KMS-11 (cell line): ENCODE data around the gene PLEKHM2.

Experiments
- H2AFZ ChIP-seq: fragments of 200-600 bp; sonication (generic); 2 replicates; pipeline ENCODE4 v1.6.1; 2016; ENCODE audit warnings: antibody characterized with exemption, mixed run types, low read depth
- H3K27ac ChIP-seq: fragments of 200-600 bp; sonication (generic); 2 replicates; pipeline ENCODE4 v1.6.1; 2016; ENCODE audit warnings: mild to moderate bottlenecking, mixed run types
- H3K27me3 ChIP-seq: fragments of 200-600 bp; sonication (generic); 2 replicates; pipeline ENCODE4 v1.6.1; 2017; ENCODE audit warnings: mild to moderate bottlenecking, low read depth, mixed run types, moderate library complexity; ENCODE audit not compliant: insufficient read depth
- H3K36me3 ChIP-seq: fragments of 200-600 bp; sonication (generic); 2 replicates; pipeline ENCODE4 v1.6.1; 2017; ENCODE audit warnings: mild to moderate bottlenecking, mixed run types; ENCODE audit not compliant: insufficient read depth
- H3K4me1 ChIP-seq: fragments of 200-600 bp; sonication (generic); 2 replicates; pipeline ENCODE4 v1.6.1; 2016; ENCODE audit warnings: mild to moderate bottlenecking, low read depth, mixed run types; ENCODE audit not compliant: poor library complexity, severe bottlenecking
- H3K4me2 ChIP-seq: fragments of 200-600 bp; sonication (generic); 2 replicates; pipeline ENCODE4 v1.7.0; 2016; ENCODE audit warnings: mild to moderate bottlenecking, mixed run types
- H3K4me3 ChIP-seq: fragments of 200-600 bp; sonication (generic); IDR thresholded peaks from 2 replicates; pipeline ENCODE4 v1.6.1; 2017; ENCODE audit warnings: low read depth, low read length, mixed read lengths; ENCODE audit not compliant: insufficient read depth
- H3K79me2 ChIP-seq: fragments of 200-600 bp; sonication (generic); 2 replicates; pipeline ENCODE4 v1.6.1; 2016; ENCODE audit warnings: low read depth, mixed run types; ENCODE audit not compliant: insufficient read depth
- H3K9ac ChIP-seq: fragments of 200-600 bp; sonication (generic); 2 replicates; pipeline ENCODE4 v1.6.1; 2016; ENCODE audit warnings: mild to moderate bottlenecking, mixed run types
- H4K20me1 ChIP-seq: fragments of 200-600 bp; sonication (generic); 2 replicates; pipeline ENCODE4 v1.6.1; 2016; ENCODE audit warnings: mild to moderate bottlenecking, mixed run types; ENCODE audit not compliant: insufficient read depth
- TF ChIP-seq, protein P1 (sequence below): fragments of 200-600 bp; sonication (generic); conservative IDR thresholded peaks from 2 replicates; pipeline ENCODE4 v1.6.1; 2017; ENCODE audit warnings: low read depth, mild to moderate bottlenecking, antibody characterized with exemption, low read length, moderate library complexity, mixed read lengths

PLEKHM2 gene

DNA sequence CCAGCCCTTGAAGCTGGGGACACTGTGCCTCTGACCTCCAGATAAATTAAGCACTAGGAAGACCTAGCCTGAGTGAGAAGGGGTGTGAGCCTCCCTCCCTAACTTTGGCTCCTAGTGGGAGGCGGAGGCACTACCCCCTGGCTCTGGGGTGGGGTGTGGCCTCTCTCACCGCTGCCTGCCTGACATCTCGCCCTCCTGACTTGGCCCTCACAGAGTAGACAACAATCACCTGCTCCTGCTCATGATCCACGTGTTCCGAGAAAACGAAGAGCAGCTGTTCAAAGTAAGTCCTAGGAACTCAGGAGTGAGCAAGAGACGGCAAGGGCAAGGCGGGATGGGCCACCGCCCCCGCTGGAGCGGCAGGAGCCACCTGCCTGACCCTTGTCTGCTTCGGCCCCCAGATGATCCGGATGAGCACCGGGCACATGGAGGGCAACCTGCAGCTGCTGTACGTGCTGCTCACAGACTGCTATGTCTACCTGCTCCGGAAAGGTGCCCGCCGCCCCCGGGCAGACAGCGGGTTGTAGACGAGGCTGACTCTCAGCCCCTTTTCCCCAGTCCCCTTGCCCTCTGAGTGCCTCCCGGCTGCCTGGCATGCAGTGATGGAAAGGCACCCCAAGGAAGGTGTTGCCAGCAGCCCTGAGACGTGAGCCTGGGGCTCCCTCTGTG lies 43.9 kb downstream of the PLEKHM2 start:
- no peak overlapping the region for H3K27ac ChIP-seq
- no peak overlapping the region for H3K4me3 ChIP-seq
- no peaks in the 10 kb centered on the region for H3K4me1 ChIP-seq
- 0 out of 2 replicates have a peak, but pooled peaks cover 4% of the 10 kb centered on the region for H3K36me3 ChIP-seq
- TF ChIP-seq, protein P1, sequence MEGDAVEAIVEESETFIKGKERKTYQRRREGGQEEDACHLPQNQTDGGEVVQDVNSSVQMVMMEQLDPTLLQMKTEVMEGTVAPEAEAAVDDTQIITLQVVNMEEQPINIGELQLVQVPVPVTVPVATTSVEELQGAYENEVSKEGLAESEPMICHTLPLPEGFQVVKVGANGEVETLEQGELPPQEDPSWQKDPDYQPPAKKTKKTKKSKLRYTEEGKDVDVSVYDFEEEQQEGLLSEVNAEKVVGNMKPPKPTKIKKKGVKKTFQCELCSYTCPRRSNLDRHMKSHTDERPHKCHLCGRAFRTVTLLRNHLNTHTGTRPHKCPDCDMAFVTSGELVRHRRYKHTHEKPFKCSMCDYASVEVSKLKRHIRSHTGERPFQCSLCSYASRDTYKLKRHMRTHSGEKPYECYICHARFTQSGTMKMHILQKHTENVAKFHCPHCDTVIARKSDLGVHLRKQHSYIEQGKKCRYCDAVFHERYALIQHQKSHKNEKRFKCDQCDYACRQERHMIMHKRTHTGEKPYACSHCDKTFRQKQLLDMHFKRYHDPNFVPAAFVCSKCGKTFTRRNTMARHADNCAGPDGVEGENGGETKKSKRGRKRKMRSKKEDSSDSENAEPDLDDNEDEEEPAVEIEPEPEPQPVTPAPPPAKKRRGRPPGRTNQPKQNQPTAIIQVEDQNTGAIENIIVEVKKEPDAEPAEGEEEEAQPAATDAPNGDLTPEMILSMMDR = no peak
- no peak overlapping the region for H2AFZ ChIP-seq
- no peaks in the 10 kb centered on the region for H3K27me3 ChIP-seq
- no peaks in the 10 kb centered on the region for H3K79me2 ChIP-seq
- H3K4me2 ChIP-seq = no peak overlapping the region
- H3K9ac ChIP-seq = no peak overlapping the region
- no peaks in the 10 kb centered on the region for H4K20me1 ChIP-seq

DNA sequence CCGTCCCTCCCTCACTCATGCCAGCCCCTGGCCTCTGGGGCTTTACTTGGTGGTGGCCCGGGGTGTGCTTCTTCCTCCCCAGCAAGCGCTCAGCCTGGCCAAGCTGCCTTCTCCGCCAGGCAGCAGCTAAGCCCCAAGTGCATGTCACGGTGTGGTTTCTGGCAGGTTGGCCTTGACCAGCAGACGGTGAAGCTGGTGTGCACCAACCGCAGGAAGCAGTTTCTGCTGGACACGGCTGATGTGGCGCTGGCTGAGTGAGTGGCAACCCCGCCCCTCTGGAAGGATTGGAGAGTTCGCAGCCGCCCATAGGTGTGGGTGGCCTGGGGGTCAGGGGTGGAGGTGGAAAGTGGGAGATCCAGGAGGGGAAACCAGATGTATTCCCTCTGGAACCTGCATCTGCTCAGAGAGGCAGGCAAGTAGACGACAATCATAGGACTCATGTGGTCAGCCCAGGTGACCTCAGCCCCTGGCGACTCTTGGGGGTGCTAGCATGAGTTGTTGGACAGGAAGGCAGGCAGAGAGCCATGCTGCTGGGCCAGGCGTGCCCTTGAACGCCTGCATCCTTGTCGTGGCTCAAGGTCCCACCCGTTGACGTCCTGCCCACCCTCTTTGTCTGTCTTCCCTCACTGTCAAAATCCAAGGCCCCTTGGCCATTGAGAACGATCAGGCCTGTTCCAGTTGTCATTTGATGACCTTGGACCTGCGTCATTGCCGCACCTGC lies 45.0 kb downstream of the PLEKHM2 start:
- H4K20me1 ChIP-seq = no peaks in the 10 kb centered on the region
- H3K4me3 ChIP-seq = no peak overlapping the region
- no peaks in the 10 kb centered on the region for H3K79me2 ChIP-seq
- TF ChIP-seq, protein P1 = no peak
- no peaks in the 10 kb centered on the region for H3K27me3 ChIP-seq
- H3K9ac ChIP-seq = no peak overlapping the region
- H2AFZ ChIP-seq = no peak overlapping the region
- H3K4me1 ChIP-seq = no peaks in the 10 kb centered on the region
- no peak overlapping the region for H3K27ac ChIP-seq
- no peak overlapping the region for H3K4me2 ChIP-seq
- 0 out of 2 replicates have a peak, but pooled peaks cover 4% of the 10 kb centered on the region for H3K36me3 ChIP-seq

DNA sequence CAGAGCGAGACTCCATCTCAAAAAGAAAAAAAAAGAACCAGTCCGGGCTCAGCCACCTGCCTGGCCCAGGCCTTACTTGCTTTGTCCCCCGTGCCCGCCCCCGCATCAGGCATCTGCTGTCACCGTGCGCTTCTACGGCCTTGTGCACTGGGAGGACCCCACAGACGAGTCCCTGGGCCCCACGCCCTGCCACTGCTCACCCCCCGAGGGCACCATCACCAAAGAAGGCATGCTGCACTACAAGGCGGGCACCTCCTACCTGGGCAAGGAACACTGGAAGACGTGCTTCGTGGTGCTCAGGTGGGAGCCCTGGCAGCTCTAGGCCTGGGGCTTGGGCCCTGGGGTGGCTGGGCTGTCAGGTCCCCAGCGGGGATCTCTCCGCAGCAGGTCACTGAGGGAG lies 46.3 kb downstream of the PLEKHM2 start:
- Histone ChIP-seq H3K4me1 (no peaks in the 10 kb centered on the region), H3K36me3 (0 out of 2 replicates have a peak, but pooled peaks cover 4% of the 10 kb centered on the region), H4K20me1 (no peaks in the 10 kb centered on the region), H3K27ac (no peak overlapping the region), H3K79me2 (no peaks in the 10 kb centered on the region), H3K9ac (no peak overlapping the region), H3K4me2 (no peak overlapping the region), H3K27me3 (no peaks in the 10 kb centered on the region), H3K4me3 (no peak overlapping the region), H2AFZ (no peak overlapping the region)
- TF ChIP-seq, protein P1 = no peak

DNA sequence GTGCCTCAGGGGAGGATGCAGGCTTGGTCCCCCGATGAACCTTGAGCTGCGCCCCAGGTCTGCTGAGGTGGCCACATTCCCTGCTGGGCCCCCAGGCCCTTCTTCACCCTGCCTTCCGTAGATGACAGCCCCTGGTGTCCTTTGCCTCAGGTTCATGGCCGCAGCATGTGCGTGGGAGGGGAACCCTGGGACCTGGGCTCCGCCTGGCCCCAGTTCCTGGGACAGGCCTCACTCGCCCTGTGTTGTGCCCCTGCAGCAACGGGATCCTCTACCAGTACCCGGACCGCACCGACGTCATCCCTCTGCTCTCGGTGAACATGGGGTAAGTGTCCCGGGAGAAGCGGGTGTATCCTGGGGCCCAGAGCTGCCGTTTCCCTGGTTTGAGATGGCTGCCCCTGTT lies 46.8 kb downstream of the PLEKHM2 start:
- no peak overlapping the region for H3K9ac ChIP-seq
- TF ChIP-seq, protein P1 = no peak
- no peaks in the 10 kb centered on the region for H3K27me3 ChIP-seq
- H3K79me2 ChIP-seq = no peaks in the 10 kb centered on the region
- no peak overlapping the region for H3K4me3 ChIP-seq
- H3K4me1 ChIP-seq = no peaks in the 10 kb centered on the region
- no peak overlapping the region for H3K27ac ChIP-seq
- H4K20me1 ChIP-seq = no peaks in the 10 kb centered on the region
- no peak overlapping the region for H3K4me2 ChIP-seq
- 0 out of 2 replicates have a peak, but pooled peaks cover 4% of the 10 kb centered on the region for H3K36me3 ChIP-seq
- no peak overlapping the region for H2AFZ ChIP-seq
